PC-3 (cell line): ENCODE measurements around the gene SERPINA4.

Experiments
- EZH2 ChIP-seq: fragments of 300-600 bp; sonication (generic); IDR thresholded peaks from one replicate; pipeline ENCODE4 v1.6.1; 2017; ENCODE audit warnings: antibody characterized with exemption, mild to moderate bottlenecking, low read length; ENCODE audit not compliant: unreplicated experiment
- EZH2phosphoT487 ChIP-seq: fragments of 300-600 bp; sonication (generic); IDR thresholded peaks from 2 replicates; pipeline ENCODE4 v1.6.1; 2018; ENCODE audit warnings: mild to moderate bottlenecking, antibody characterized with exemption, low read length, borderline replicate concordance
- TF ChIP-seq, protein P1 (sequence below): fragments of 300-600 bp; sonication (generic); conservative IDR thresholded peaks from 2 replicates; pipeline ENCODE4 v1.5.1; 2017; ENCODE audit warnings: antibody characterized with exemption, low read depth, mild to moderate bottlenecking, low read length

GRCh38 chr14:94544726-94545125 is 16.5 kb upstream of the SERPINA4 start:
- TF ChIP-seq, protein P1, sequence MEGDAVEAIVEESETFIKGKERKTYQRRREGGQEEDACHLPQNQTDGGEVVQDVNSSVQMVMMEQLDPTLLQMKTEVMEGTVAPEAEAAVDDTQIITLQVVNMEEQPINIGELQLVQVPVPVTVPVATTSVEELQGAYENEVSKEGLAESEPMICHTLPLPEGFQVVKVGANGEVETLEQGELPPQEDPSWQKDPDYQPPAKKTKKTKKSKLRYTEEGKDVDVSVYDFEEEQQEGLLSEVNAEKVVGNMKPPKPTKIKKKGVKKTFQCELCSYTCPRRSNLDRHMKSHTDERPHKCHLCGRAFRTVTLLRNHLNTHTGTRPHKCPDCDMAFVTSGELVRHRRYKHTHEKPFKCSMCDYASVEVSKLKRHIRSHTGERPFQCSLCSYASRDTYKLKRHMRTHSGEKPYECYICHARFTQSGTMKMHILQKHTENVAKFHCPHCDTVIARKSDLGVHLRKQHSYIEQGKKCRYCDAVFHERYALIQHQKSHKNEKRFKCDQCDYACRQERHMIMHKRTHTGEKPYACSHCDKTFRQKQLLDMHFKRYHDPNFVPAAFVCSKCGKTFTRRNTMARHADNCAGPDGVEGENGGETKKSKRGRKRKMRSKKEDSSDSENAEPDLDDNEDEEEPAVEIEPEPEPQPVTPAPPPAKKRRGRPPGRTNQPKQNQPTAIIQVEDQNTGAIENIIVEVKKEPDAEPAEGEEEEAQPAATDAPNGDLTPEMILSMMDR: no peak
- no peak for TF ChIP-seq EZH2
- TF ChIP-seq EZH2phosphoT487: no peak
